Esophagus muscularis mucosa (tissue), 4 donors: Measurements from ENCODE around the gene EMP2. TPM values are rescaled to one million over a fixed set of nuclear protein-coding genes. Genes with fewer than 3 reads are reported as not detected.

Source experiments
- DNase-seq: peaks from one replicate; pipeline ENCODE4 v3.0.0-alpha.2; 2017; ENCODE audit errors: extremely low spot score
- H3K27ac ChIP-seq, 4 donors: fragments of 200-600 bp; sonication (generic); replicated peaks in 1 of 4; 1 replicate in 3 of 4; 2 replicates in 1 of 4; pipeline ENCODE4 v1.5.1; 2016 to 2019; ENCODE audit warnings: mild to moderate bottlenecking in 1 of 4
- H3K27me3 ChIP-seq, 4 donors: fragments of 200-600 bp; sonication (generic); one replicate each; pipeline versions ENCODE4 v1.5.1 to v1.6.0; 2016 to 2019
- H3K36me3 ChIP-seq, 4 donors: fragments of 200-600 bp; sonication (generic); one replicate each; pipeline ENCODE4 v1.5.1; 2016 to 2019
- H3K4me1 ChIP-seq, 4 donors: fragments of 200-600 bp; sonication (generic); one replicate each; pipeline ENCODE4 v1.5.1; 2016 to 2019
- H3K4me3 ChIP-seq, 4 donors: fragments of 200-600 bp; sonication (generic); 1 replicate in 2 of 4; 2 replicates in 2 of 4; pipeline ENCODE4 v1.5.1; 2016 to 2019; ENCODE audit warnings: mild to moderate bottlenecking in 4 of 4, moderate library complexity in 1 of 4
- H3K9me3 ChIP-seq, 4 donors: fragments of 200-600 bp; sonication (generic); 1 replicate in 3 of 4; 2 replicates in 1 of 4; pipeline ENCODE4 v1.5.1; 2016 to 2019
- CTCF ChIP-seq, 3 experiments: fragments of 200-600 bp in 2 of 3; fragments of 450-650 bp in 1 of 3; sonication (generic) in 2 of 3; IDR thresholded peaks; one replicate each; pipeline ENCODE4 v1.5.1; 2017 to 2019; ENCODE audit warnings: antibody characterized with exemption in 3 of 3, mild to moderate bottlenecking in 2 of 3, moderate library complexity in 1 of 3
- EP300 ChIP-seq: sonication (generic); formaldehyde crosslinking; IDR thresholded peaks from one replicate; pipeline ENCODE4 v1.6.1; 2017; ENCODE audit warnings: antibody characterized with exemption
- POLR2A ChIP-seq: fragments of 450-650 bp; IDR thresholded peaks from one replicate; pipeline ENCODE4 v1.6.1; 2017; ENCODE audit warnings: antibody characterized with exemption, moderate library complexity, mild to moderate bottlenecking, low read depth
- POLR2AphosphoS5 ChIP-seq, 2 donors: sonication (generic); formaldehyde crosslinking; IDR thresholded peaks; one replicate each; pipeline ENCODE4 v1.6.1; 2017; ENCODE audit warnings: antibody characterized with exemption in 2 of 2
- WGBS: methylation state at CpG from one replicate; pipeline ENCODE4 v1.1.5; 2018; 5-methylcytosine and 5-hydroxymethylcytosine counted together
- intact Hi-C: fragments of 100-400 bp; cut with DNase I; formaldehyde crosslinking; loops from one replicate; pipeline ENCODE4 v1.15.1; 2023
- small RNA-seq, 3 donors: library from RNA; depleted of rRNA; stranded (forward); fragments of <200 nt; gene quantifications; one replicate each; pipeline ENCODE3, GENCODE V24; 2016
- total RNA-seq, 4 donors: library from RNA; depleted of rRNA; stranded (reverse); fragments of >200 nt; gene quantifications; one replicate each; pipeline versions ENCODE4 v1.1.0 to v1.2.1, GENCODE V29; 2016

The EMP2 gene
- total RNA-seq, 4 donors from 2014 or later: 44.1 to 87.1 (median 57.3) TPM

GRCh38 chr16:10490141-10490540, 90.3 kb downstream of the EMP2 start:
- intact Hi-C loops: no loop called here
- Histone ChIP-seq H3K36me3 (peaks cover 0 to 3% (median 2%) of the 10 kb centered on the region in 4 donors), H3K27ac (no peak overlapping the region), H3K9me3 (peaks cover 0 to 22% (median 8%) of the 10 kb centered on the region in 4 donors), H3K4me3 (no peak overlapping the region), H3K4me1 (no peaks in the 10 kb centered on the region), H3K27me3 (no peaks in the 10 kb centered on the region)
- WGBS: 63% methylated on average over 1 of the region's 1 CpG
- no peak for DNase-seq
- TF ChIP-seq POLR2A (no peak), POLR2AphosphoS5 (IDR thresholded peaks at IDR 0.05) (no peak), EP300 (no peak)

GRCh38 chr16:10485698-10486382, 94.6 kb downstream of the EMP2 start:
- Histone ChIP-seq H3K9me3 (peaks cover 0 to 10% (median 5%) of the 10 kb centered on the region in 4 donors), H3K27me3 (no peaks in the 10 kb centered on the region), H3K27ac (no peak overlapping the region), H3K4me3 (no peak overlapping the region), H3K36me3 (peaks cover 2 to 25% (median 15%) of the 10 kb centered on the region in 4 donors), H3K4me1 (no peaks in the 10 kb centered on the region)
- intact Hi-C loops: no loop called here
- WGBS: 94% methylated on average over 12 of the region's 12 CpGs
- no peak for DNase-seq
- TF ChIP-seq POLR2A: no peak
- no peak for TF ChIP-seq EP300
- no peak for TF ChIP-seq CTCF (IDR thresholded peaks at IDR 0.05)
- TF ChIP-seq POLR2AphosphoS5 (IDR thresholded peaks at IDR 0.05): no peak

- H3K4me3 ChIP-seq: no peak overlapping the region
- H3K27me3 ChIP-seq: no peaks in the 10 kb centered on the region
- H3K27ac ChIP-seq: no peak overlapping the region
- WGBS: 98% methylated on average over 4 of the region's 4 CpGs
- peaks cover 0 to 10% (median 5%) of the 10 kb centered on the region in 4 donors for H3K9me3 ChIP-seq
- intact Hi-C loops: no loop called here
- peaks cover 2 to 31% (median 15%) of the 10 kb centered on the region in 4 donors for H3K36me3 ChIP-seq
- TF ChIP-seq EP300: no peak
- no peak for DNase-seq
- H3K4me1 ChIP-seq: no peaks in the 10 kb centered on the region
These were observed 95.2 kb downstream of the EMP2 start for GRCh38 chr16:10485159-10485558.

GRCh38 chr16:10480151-10480550, 100.2 kb downstream of the EMP2 start:
- no peaks in the 10 kb centered on the region for H3K9me3 ChIP-seq
- H3K4me1 ChIP-seq: no peaks in the 10 kb centered on the region
- H3K36me3 ChIP-seq: peaks cover under 1 to 51% (median 16%) of the 10 kb centered on the region in 4 donors
- TF ChIP-seq POLR2A (no peak), CTCF (IDR thresholded peaks at IDR 0.05) (no peak), POLR2AphosphoS5 (IDR thresholded peaks at IDR 0.05) (no peak), EP300 (no peak)
- no peak for DNase-seq
- H3K27ac ChIP-seq: no peak overlapping the region
- WGBS: 95% methylated on average over 1 of the region's 2 CpGs
- no peaks in the 10 kb centered on the region for H3K27me3 ChIP-seq
- no peak overlapping the region for H3K4me3 ChIP-seq
- intact Hi-C loops: no loop called here

Small RNA genes lying within 50 kb of the gene (small RNA-seq; reads per million reads assigned to genes)
- 0 reads per million in 3 donors for gene RNU6-633P

Other genes starting within 250 kb of the EMP2 start
- gene ATF7IP2, start 194.5 kb downstream of the EMP2 start, total RNA-seq: 1 to 10 TPM; 4.1 to 8.3 (median 6.3) TPM
- gene TEKT5, start 114.3 kb upstream of the EMP2 start, total RNA-seq: not detected
- 10 to 100 TPM; 17.4 to 34.7 (median 28.4) TPM for gene NUBP1, start 163.2 kb upstream of the EMP2 start, total RNA-seq
- 1 to 10 TPM in 1 of 4 donors, under 1 TPM in 2, not detected in 1; 0.42 to 1.2 (median 0.80) TPM for gene TVP23A, start 238.2 kb upstream of the EMP2 start, total RNA-seq